Measurements from ENCODE around the gene TMEM240. TPM values are rescaled to one million over a fixed set of nuclear protein-coding genes. Genes with fewer than 3 reads are reported as not detected.

Gene TMEM240
- total and polyA plus RNA-seq, 9 of the 15 experiments (the other 6 are each of a cell fraction or from before 2014, with no cell fraction given) = 0.24 to 2.0 (median 0.69) TPM; not detected in 5

DNA sequence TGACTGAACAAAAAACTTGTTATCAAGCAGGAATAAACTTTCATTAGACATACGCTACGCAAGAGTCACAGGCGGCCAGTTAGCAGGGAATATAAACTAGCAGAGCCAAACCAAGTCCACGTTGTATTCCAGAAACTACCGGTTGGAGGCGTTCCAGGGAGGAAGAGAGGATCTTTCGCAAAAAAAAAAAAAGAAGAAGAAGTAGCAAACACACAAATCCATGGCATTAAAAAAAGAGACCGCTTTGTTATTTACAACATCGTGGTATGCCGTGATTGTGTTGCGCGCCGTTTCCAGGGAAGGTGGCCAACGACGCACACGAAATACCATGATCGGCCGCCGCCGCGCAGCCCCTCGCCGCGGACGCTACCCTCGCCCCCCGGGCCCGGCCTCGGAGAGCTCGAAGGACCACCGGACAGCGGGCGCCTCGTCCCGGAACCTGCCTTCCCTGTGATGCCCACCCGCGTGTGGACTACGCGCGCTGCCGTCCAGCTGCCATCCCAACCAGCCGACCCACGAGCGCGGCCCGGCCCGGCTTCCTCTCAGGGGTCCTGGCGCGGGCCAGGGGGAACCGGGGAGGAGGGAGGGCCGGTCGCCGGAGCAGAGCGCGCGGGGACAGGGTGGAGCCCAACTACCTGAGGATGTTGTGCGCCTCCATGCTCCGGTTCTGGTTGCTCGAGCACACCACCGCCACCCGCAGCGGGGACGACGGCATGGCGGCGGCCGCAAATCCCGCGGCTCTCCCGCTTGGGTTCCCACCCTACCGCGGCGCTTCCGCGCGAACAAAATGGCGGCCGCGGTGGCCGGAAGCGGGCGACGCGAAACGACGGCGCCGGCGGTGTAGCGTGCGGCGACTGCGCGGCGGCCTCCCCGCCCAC lies 33.7 kb upstream of the TMEM240 start (continued):
- TF ChIP-seq, protein P1, sequence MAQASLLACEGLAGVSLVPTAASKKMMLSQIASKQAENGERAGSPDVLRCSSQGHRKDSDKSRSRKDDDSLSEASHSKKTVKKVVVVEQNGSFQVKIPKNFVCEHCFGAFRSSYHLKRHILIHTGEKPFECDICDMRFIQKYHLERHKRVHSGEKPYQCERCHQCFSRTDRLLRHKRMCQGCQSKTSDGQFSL (CRISPR knock-in tag; IDR thresholded peaks at IDR 0.05) = no peak
- TF ChIP-seq, protein P1 (tag; IDR thresholded peaks at IDR 0.05) = no peak
- TF ChIP-seq ESRRA (IDR thresholded peaks at IDR 0.05; ENCODE audit: borderline replicate concordance, low read depth) (0 out of 2 replicates have a peak, but pooled peaks have one; percentile 12), WHSC1 (IDR thresholded peaks at IDR 0.05; ENCODE audit: low read length) (no peak), ZNF134 (CRISPR knock-in tag; conservative IDR thresholded peaks at IDR 0.05) (no peak), ZNF583 (CRISPR knock-in tag; IDR thresholded peaks at IDR 0.05) (no peak), SP2 (IDR thresholded peaks at IDR 0.05; ENCODE audit: extremely low read depth, low read depth, low read length, poor library complexity, severe bottlenecking) (no peak), SMAD3 (CRISPR knock-in tag; conservative IDR thresholded peaks at IDR 0.05) (no peak), SMAD1 (IDR thresholded peaks at IDR 0.05; ENCODE audit: low read depth, low read length, partially characterized antibody) (peak; percentile 53), ZNF124 (CRISPR knock-in tag; IDR thresholded peaks at IDR 0.05) (0 out of 2 replicates have a peak, but pooled peaks have one; percentile 38), ARHGAP35 (IDR thresholded peaks at IDR 0.05; ENCODE audit: partially characterized antibody) (no peak), TFAM (CRISPR knock-in tag; conservative IDR thresholded peaks at IDR 0.05) (no peak), THRAP3 (IDR thresholded peaks at IDR 0.05; ENCODE audit: borderline replicate concordance) (no peak), DACH1 (IDR thresholded peaks at IDR 0.05; ENCODE audit: partially characterized antibody) (no peak), POLR2B (IDR thresholded peaks at IDR 0.05; ENCODE audit: low read depth, partially characterized antibody) (peak; percentile 47), NUFIP1 (IDR thresholded peaks at IDR 0.05; ENCODE audit: partially characterized antibody) (no peak), XRCC3 (IDR thresholded peaks at IDR 0.05) (no peak), ZKSCAN3 (CRISPR knock-in tag; IDR thresholded peaks at IDR 0.05) (no peak), ZNF384 (IDR thresholded peaks at IDR 0.05; ENCODE audit: low read depth, low read length) (peak; percentile 95), TGIF2 (CRISPR knock-in tag; IDR thresholded peaks at IDR 0.05) (peak; percentile 92; the same call in 1 of the 2 replicates)
- TF ChIP-seq, protein P2, sequence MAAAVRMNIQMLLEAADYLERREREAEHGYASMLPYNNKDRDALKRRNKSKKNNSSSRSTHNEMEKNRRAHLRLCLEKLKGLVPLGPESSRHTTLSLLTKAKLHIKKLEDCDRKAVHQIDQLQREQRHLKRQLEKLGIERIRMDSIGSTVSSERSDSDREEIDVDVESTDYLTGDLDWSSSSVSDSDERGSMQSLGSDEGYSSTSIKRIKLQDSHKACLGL (CRISPR knock-in tag; IDR thresholded peaks at IDR 0.05; ENCODE audit: borderline replicate concordance, poor library complexity, severe bottlenecking) = no peak
- TF ChIP-seq, protein P3, sequence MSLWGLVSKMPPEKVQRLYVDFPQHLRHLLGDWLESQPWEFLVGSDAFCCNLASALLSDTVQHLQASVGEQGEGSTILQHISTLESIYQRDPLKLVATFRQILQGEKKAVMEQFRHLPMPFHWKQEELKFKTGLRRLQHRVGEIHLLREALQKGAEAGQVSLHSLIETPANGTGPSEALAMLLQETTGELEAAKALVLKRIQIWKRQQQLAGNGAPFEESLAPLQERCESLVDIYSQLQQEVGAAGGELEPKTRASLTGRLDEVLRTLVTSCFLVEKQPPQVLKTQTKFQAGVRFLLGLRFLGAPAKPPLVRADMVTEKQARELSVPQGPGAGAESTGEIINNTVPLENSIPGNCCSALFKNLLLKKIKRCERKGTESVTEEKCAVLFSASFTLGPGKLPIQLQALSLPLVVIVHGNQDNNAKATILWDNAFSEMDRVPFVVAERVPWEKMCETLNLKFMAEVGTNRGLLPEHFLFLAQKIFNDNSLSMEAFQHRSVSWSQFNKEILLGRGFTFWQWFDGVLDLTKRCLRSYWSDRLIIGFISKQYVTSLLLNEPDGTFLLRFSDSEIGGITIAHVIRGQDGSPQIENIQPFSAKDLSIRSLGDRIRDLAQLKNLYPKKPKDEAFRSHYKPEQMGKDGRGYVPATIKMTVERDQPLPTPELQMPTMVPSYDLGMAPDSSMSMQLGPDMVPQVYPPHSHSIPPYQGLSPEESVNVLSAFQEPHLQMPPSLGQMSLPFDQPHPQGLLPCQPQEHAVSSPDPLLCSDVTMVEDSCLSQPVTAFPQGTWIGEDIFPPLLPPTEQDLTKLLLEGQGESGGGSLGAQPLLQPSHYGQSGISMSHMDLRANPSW (CRISPR knock-in tag; IDR thresholded peaks at IDR 0.05) = no peak
- TF ChIP-seq, protein P4, sequence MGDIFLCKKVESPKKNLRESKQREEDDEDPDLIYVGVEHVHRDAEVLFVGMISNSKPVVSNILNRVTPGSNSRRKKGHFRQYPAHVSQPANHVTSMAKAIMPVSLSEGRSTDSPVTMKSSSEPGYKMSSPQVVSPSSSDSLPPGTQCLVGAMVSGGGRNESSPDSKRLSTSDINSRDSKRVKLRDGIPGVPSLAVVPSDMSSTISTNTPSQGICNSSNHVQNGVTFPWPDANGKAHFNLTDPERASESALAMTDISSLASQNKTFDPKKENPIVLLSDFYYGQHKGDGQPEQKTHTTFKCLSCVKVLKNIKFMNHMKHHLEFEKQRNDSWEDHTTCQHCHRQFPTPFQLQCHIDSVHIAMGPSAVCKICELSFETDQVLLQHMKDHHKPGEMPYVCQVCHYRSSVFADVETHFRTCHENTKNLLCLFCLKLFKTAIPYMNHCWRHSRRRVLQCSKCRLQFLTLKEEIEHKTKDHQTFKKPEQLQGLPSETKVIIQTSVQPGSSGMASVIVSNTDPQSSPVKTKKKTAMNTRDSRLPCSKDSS (IDR thresholded peaks at IDR 0.05; ENCODE audit: low read depth, partially characterized antibody) = no peak
